SKM-1 (cell line): Measurements from ENCODE around the gene SERPINE3.

ENCODE experiments used
- DNase-seq: peaks from one replicate; lab custom pipeline; 2025; ENCODE audit not compliant: unreplicated experiment; lab: John Stamatoyannopoulos, UW

SERPINE3 gene

DNA sequence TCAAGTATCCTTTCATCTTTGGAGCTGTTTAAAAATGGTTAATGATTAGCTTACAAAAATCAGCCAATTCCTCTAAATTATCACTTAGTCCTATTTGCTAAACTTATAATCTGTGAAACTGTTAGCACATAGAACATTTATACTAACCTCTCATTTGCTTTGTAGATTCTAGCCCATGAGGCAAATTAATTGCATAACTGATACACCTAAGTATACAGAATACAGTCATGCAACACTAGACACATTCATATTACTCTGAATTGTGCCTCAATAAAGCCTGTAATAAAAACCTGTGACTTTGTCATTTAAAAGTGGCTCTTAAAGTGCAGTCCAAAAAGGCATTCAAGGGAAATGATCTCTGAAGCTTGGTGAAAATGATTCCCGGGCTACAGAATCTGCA, 21.0 kb downstream of the SERPINE3 start:
- DNase-seq = no peak

DNA sequence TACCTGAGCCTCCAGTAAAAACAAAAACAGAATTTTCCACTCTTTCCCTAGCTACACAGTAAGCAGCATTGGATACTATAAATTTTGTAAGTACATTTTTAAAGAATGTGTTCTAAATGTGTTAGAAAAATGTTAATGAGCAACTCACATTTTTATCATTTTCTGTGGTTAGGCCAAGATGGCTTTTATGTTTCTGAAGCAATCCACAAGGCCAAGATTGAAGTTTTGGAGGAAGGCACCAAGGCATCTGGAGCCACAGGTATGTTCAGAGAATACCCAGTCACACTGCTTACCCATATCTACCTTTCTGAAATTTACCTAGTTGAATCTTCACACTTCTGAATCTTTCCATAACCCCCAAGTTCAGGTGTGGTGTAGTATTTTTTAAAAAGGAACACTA, 21.6 kb downstream of the SERPINE3 start:
- DNase-seq = no peak

- no peak for DNase-seq
These were observed 24.1 kb downstream of the SERPINE3 start for GRCh38 chr13:51363625-51364024.

GRCh38 chr13:51364404-51365008, 25.0 kb downstream of the SERPINE3 start:
- DNase-seq = no peak

GRCh38 chr13:51370116-51370515, 30.6 kb downstream of the SERPINE3 start:
- DNase-seq = peak; percentile 20

DNA sequence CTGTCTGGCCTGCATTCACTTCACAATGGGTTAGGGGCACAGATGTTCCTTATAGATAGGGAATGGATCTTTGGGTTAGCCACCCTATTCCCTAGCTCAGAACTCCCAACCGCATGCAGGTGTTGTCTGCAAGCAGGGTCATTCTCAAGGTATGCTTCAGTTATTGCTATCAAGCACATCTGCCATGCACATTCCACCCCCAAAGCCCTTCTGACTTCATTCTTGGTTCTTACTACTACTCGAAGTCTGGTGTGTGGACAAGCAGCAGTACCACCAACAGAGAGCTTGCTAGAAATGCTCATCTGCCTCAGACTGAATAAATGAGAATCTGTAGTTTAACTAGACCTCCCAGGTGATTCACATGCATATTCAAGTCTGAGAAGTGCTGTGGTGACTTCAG, 31.3 kb downstream of the SERPINE3 start:
- no peak for DNase-seq

- DNase-seq = no peak
These were observed 32.4 kb downstream of the SERPINE3 start for GRCh38 chr13:51371768-51372399.

DNA sequence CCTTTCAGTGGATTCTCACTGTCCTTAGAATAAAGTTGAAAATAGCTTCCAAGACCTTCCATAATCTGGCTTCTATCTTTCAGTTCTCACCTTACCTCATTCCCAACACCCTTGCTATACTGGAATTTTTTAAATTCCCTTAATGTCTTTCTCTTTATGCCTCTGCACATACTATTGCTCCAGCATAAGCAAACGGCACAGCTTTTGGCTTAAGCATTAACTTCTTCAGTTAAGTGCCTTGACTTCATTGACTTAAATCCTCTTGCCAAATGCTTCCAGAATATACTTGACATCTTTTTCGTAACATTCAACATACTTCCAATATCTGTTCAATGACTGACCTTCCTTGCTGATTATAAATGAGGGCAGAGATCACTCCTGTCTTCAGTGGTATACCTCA, 34.0 kb downstream of the SERPINE3 start:
- no peak for DNase-seq

DNA sequence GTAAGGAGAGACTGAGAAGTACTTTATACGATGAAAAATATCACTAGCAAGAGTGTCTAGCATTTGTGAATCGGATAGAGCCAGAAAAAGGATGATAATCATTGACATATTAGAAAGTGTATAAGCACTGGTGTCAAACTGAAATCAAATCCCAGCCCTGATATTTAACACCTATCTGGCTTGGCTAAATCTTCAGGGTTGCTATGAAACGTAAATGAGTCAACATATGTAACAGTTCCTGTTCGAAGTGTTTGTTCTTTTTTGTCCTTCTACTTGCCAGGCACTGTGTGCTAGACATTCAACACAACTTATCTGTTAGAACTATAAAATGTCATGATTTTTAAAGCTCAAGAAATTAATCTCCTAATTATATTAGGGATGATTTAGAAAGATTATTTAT, 40.8 kb downstream of the SERPINE3 start:
- DNase-seq = no peak

- no peak for DNase-seq
These were observed 45.6 kb downstream of the SERPINE3 start for GRCh38 chr13:51385114-51385513.

GRCh38 chr13:51394724-51395123, 55.2 kb downstream of the SERPINE3 start:
- no peak for DNase-seq

GRCh38 chr13:51396352-51396751, 56.9 kb downstream of the SERPINE3 start:
- peak; percentile 47 for DNase-seq

DNA sequence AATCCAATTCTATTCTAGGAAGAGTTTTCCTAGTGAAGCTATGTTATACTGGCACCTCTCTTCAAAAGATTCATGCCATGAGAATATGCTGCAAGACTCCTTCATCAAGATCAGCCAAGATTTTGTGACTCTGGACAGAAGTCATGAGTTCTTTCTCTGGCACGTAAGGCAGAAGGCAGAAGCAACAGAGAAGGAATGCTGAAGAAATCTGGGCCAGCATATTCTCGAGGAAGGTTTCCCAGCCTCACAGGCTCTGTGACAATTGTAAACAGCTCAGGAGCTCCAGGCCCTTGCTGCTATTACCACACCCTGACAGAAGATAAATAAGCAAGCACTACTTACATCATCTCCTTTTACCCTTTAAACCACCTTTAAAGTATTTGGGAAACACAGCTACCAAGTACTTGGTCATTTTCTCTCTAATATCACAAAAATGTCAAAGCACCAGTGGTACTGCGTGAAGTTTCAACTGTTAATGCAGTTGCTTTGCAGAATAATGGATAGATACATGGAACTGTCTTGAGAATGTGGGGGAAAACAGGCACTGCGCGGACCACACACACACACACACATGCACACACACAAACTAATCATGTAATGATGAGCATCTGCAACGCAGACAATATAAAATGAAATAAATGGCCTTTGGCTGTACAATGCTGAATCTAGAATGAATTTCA, 57.9 kb downstream of the SERPINE3 start:
- no peak for DNase-seq

DNA sequence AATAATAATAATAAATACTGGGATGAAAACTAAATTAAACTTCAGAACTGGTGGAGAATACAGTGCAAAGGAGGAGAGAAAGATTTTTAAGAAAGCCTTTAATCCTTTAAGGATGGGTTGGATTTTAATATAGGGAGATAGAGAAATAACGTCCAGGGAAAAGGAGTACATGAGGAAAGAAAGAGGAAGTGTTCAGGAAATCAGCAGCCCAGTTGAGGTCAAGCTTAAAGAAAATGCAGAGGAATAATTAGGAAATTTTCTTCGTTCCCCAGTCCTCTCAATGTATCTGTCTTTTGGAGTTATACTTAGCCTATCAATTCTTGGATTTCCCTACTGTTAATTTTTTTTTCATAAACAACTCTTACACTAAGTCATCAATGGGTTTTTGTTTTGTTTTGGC, 65.7 kb downstream of the SERPINE3 start:
- no peak for DNase-seq

DNA sequence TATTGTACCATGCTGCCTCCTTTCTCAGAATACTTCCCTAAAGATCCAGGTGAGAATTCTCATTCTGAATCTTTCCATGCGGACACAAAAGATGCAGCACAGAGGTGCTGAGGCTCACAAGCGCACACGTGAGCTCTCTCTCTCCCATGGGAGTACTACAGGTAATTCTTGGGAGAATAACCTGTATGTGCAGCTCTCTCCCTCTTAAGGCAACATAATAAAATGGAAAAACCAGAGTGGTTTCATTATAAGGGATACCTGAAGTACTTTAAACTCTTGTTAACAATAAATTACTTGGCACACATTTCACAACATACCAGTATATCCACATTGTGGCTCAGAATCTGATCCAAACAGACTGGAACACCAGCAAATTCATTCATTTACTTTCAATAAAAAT, 72.9 kb downstream of the SERPINE3 start:
- DNase-seq = no peak
